Hindlimb muscle (tissue), 1 donor: ENCODE results near the gene GALNT9. TPM values are rescaled to one million over a fixed set of nuclear protein-coding genes. Genes with fewer than 3 reads are reported as not detected.
"Not testable (repeated sequence)": the region's sequence is repeated elsewhere in the genome, so short reads cannot be mapped to it uniquely, and the experiment has no call there.

Source experiments
- DNase-seq: peaks from one replicate; pipeline ENCODE4 v3.0.0-alpha.2; 2013
- polyA plus RNA-seq: library from polyadenylated mRNA; unstranded; fragments of 120-200 nt; gene quantifications from one replicate; pipeline ENCODE4 v1.2.1, GENCODE V29; 2013; ENCODE audit not compliant: insufficient read length

Gene GALNT9
- polyA plus RNA-seq, 1 donor, result 1.5 TPM

DNA sequence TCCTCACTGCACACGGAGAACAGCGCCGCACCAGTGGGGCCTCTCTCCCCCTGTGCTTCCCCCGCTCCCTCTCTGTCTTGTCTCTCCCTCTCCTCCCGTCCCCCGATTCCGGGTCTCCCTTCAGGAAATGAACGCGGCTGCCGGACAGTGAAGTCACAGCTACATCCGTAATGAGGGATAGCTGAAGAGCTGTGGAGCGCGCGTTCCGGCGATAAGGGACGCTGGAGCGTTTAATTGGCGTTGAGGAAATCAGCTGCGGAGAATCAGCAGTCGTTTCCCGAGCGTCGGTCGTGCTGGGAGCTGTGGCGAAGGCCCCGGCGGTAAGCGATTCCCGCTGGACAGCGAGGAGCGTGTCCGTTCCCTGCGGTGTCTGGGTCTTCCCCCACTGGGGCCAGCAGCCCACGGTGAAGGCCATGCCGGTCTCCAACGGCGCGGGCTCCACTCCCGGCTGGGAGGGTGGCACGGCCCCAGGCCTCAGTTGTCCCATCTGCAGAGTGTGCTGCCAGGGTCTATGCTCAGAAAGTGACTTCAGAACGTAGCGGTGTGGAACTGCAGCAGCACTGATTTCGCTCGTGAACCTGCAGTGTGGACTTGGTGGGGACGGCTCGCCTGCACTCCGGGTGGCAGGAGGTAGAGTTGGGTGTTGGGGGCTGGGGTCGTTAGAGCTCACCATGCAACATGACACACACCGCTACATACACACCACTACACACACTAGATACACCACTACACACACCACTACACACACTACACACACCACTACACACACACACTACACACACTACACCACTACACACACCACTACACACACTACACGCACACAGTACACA, 174.2 kb downstream of the GALNT9 start:
- no peak for DNase-seq

DNA sequence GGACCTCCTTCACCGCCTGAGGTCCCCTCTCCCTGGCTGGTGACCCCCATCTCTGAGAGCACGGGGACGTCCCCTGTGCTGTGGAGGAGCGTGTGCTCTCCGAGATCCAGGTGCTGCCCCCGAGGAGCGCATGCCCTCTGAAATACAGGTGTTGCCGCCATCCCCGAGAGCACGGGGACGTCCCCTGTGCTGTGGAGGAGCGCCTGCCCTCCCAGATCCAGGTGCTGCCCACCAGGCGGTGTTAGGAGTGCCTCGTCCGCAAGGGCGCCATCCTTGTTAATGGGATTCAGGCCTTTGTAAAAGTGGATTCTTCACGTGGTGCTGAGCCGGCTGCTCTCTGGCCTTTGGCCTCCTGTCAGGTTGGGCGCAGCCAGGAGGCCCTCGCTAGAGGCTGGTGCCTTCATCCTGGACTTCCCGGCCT, 175.0 kb downstream of the GALNT9 start:
- no peak for DNase-seq

DNA sequence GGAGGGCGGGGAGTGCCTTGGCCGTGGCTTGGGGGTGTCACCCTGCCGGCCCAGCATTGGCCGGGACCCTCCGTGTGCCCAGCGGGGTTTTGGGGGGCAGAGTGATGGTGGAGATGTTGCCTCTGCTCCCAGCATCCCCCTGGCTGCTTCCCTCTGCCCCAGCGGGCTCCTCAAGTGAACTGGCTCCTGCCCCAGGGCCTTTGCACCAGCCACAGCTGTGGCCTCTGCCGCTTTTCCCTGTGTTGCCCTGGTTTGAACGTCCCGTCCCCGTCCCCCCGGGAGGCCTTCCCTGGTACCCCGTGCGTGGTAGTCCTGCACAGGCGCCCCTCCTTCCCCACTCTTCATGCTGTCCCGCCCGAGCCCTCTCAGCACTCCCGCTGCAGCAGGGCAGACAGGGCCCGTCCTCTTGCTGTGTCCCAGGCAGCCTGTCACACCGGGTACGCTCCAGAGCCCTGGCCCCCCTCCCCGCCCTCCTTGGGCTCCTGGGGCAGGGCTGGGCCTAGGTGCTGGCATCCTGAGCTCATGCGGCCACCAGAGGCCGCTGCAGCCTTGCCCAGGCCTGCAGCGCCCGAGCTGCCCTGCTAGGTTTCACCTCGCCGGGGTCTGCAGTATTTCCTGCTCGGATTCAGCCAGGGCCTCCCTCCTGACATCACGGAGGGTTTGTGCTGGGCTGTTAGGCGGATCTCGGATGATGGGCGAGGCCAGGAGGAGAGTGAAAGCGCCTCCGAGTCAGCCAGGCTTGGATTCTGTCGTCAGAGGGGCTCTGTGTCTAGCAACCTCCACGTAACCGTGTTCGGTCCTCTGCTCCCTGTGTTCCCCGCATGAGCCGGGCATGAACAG, 175.7 kb downstream of the GALNT9 start:
- peak; percentile 84 for DNase-seq

DNA sequence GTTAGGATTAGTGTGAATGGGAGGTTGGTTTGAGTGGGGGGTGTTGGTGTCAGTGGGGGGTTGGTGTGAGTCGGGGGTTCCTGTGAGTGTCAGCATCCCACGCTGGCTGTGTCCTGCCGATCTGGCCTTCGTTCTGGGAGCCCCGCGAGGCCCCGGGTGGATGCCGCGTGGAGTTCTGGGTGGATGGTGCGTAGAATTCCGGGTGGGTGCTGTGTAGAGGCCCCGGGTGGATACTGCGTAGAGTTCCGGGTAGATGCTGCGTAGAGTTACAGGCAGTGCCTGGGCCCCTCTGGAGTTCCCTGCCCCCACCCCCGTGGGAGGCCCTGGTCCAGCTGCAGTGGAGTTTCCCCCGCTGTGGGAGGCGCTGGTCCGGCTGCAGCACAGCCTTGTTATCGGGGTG, 176.4 kb downstream of the GALNT9 start:
- DNase-seq, result no peak

DNA sequence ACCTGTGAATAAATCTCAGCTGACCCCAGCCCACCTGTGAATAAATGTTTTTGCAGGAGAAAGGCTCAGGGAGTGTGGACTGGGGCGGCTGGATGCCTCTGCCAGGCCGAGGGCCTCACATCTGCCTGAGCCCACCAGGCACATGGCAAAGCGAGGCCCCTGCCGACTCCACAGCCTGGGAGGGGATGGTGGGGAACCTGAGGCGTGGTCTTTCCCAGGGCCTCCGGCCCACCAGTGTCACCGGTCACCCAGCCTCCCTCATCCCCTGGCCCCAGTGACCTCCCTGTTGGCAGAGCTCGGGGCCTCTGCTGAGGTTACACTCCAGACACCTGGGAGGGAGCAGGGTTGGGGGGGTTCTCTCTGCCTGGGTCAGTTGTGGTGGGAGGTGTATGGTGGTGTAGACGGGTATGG, 177.0 kb downstream of the GALNT9 start:
- DNase-seq, result no peak

DNA sequence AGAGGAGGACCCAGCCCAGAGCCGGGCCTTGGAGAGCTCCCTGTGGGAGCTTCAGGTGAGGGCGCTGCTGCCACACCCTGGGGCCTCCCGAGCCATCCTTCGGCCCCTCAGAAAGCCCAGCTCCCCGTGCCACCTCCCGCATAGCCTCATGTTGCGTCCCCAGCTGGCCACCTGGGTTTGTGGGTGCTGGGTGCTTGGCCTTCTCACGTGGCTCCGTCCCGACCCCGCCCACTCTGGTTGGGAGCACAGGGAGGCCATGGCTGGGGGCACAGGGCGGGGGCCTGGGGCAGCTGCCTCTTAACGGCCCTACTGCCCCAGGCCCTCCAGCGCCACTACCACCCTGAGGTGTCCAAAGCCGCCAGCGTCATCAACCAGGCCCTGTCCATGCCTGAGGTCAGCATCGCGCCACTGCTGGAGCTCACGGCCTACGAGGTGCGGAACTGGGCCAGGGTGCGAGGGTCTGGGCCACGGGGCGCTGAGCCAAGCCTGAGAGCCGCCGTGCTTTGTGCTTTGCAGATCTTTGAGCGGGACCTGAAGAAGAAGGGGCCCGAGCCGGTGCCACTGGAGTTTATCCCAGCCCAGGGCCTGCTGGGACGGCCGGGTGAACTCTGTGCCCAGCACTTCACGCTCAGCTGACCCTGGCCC, 177.5 kb downstream of the GALNT9 start:
- no peak for DNase-seq

DNA sequence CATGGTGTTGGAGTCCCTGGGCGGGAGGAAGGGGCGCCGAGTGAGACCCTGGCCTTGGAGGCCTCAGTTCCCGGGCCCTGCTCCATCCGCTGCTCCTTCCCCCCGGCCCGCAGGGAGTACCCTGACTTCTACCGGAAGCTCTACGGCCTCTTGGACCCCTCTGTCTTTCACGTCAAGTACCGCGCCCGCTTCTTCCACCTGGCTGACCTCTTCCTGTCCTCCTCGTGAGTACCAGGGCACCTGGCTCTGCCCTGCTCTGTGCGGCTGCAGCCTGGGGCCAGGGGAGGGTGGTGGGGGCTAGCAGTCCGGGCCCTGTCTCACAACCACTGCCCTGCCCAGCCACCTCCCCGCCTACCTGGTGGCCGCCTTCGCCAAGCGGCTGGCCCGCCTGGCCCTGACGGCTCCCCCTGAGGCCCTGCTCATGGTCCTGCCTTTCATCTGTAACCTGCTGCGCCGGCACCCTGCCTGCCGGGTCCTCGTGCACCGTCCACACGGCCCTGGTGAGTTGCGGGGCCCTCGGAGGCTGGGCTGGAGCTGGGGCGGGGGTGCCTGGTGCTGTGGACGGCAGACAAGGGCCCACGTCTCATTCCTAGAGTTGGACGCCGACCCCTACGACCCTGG, 178.1 kb downstream of the GALNT9 start:
- no peak for DNase-seq

DNA sequence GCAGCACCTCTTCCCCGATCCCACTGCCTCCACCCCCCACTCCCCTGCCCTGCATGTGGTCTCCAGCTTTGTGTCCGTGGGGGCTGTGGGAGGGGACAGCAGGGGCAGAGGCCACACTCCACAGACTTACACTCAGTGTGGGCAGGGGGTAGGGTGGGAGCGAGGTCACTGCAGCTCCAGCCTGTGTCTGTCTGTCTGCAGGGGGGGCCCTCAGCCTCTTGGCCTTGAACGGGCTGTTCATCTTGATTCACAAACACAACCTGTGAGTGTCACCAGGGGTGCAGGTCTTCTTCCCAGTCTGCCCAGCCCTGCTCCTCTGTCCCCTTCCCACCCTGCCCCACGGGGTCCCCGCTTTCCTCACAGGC, 178.6 kb downstream of the GALNT9 start:
- DNase-seq, result no peak

DNA sequence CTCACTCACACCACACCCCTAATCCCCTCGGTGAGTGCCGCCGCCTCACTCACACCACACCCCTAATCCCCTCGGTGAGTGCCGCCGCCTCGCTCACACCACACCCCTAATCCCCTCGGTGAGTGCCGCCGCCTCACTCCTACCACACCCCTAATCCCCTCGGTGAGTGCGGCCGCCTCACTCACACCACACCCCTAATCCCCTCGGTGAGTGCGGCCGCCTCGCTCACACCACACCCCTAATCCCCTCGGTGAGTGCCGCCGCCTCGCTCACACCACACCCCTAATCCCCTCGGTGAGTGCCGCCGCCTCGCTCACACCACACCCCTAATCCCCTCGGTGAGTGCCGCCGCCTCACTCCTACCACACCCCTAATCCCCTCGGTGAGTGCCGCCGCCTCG, 179.9 kb downstream of the GALNT9 start:
- not testable (repeated sequence) for DNase-seq

DNA sequence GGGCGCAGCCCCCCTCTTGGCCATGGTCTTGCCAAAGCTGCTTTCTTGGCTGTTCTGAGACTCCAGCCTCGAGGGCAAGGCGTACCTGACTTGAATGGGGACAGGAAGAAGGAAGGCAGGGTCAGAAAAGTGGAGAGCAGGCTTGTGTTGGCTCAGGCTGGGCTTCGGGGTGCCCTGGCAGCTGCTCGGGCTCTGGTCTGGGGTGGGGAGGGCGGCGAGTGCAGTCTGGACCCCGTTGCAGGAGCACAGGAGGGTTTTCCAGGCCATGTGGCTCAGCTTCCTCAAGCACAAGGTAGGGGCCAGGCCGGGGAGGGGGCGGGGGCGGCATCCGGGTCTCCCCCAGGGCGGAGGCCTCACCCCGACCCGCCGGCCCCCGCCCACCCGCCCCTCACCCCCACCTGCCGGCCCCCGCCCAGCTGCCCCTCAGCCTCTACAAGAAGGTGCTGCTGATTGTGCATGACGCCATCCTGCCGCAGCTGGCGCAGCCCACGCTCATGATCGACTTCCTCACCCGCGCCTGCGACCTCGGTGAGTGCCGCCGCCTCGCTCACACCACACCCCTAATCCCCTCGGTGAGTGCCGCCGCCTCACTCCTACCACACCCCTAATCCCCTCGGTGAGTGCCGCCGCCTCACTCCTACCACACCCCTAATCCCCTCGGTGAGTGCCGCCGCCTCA, 180.9 kb downstream of the GALNT9 start:
- no peak for DNase-seq

DNA sequence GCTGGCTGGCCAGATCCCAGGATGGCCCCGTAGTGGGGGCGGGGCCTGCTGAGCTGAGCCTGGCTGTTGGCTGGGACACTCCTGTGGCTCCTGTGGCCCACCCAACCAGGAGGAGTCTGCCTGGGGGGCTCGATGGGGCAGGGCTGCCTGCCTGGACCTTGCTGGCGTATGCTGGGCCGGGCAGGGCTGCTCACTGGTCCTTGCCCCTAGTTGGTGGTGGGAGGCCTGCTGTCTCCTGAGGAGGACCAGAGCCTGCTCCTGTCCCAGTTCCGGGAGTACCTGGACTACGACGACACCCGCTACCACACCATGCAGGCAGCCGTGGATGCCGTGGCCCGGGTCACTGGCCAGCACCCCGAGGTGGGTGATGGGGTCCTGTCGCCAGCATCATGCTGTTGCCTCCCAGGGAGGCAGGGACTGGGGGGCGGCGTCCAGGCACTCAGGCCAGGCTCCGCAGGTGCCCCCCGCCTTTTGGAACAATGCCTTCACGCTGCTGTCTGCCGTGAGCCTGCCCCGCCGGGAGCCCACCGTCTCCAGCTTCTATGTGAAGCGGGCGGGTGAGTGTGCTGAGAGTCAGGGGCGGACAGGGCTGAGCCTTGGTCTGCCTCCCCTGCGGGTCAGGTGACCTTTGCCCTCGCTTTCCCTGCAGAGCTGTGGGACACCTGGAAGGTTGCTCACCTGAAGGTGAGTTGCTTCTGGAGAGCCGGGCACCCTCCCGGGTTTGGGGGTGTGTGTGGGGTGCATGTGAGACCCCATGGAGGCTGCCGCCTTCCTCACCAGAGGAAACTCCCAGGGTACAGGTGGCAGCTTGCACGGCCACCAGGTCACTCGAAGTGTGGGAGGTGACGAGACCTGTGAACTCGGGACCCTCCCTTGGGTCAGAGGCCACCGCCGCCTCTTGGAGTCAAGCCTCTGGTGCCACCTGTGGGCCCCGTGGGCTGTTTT, 181.7 kb downstream of the GALNT9 start:
- DNase-seq, result no peak

DNA sequence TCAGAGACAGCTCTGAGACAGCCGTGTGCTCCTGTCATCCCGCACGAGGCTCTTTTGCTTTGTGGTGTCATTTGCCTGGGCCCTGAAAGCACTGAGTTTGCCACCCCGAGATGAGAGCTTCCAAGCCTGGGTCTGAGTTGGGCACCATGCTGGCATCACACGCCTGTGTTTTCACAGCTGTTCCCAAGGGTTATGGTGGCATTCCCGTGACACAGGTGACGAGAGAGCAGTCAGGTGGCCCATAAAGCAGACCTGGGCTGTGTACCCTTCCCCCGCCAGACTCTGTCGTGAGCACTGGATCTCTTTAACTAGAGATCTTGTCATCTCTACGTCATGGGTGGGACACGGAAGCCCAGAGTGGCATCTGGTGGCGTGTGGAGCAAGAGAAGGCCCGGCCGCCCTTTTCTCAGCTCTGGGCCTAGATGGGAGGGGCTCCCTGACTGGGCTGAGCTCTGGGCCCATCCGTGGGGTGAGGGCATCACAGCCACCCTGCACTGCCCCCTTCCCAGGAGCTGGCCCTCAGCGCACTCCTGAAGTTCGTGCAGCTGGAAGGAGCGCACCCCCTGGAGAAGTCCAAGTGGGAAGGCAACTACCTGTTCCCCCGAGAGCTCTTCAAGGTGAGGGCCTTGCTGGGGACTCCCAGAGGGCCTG, 182.5 kb downstream of the GALNT9 start:
- no peak for DNase-seq

Other genes starting within 250 kb of the GALNT9 start
- 17.8 TPM for gene DDX51, start 185.3 kb downstream of the GALNT9 start, polyA plus RNA-seq
- gene NOC4L, start 185.1 kb downstream of the GALNT9 start, polyA plus RNA-seq, result 16.2 TPM
- 58.3 TPM for gene FBRSL1, start 160.6 kb upstream of the GALNT9 start, polyA plus RNA-seq